ENCODE measurements around the gene RPS6KC1.
"Not testable (repeated sequence)": the region's sequence is repeated elsewhere in the genome, so short reads cannot be mapped to it uniquely, and the experiment has no call there.

RPS6KC1 gene

GRCh38 chr1:213131851-213132655, 81.0 kb downstream of the RPS6KC1 start:
- Histone ChIP-seq H3K36me3 (ENCODE audit: insufficient read depth, low read length) (no peaks in the 10 kb centered on the region), H3K27me3 (ENCODE audit: insufficient read depth, low read length) (no peaks in the 10 kb centered on the region), H3K4me1 (ENCODE audit: insufficient read depth, low read length) (peaks cover 13% of the 10 kb centered on the region), H3K4me3 (ENCODE audit: low read length) (no peak overlapping the region), H3K27ac (ENCODE audit: low read depth, low read length) (no peak overlapping the region), H3K9me3 (ENCODE audit: insufficient read depth, low read depth, low read length) (no peaks in the 10 kb centered on the region), H3K9ac (ENCODE audit: low read depth, low read length) (no peak overlapping the region)

DNA sequence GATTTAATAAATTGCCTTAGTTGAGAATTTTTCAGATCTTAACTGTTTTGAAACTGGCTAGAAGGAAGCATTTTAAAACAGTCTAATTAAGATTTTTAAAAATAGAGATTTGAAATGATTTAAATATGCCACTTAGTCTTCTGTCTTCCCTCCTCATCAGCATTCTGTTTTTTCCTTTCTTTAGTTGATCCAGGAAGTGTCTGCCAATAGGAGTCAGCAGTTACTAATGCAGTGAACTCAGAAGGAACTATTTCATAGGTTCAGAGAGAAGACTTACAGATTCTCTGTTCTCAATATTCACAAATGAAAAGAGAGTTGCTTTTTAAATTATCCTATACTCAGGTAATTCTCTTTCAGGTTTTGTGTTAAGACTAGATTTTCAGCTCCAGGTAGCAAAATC, 84.5 kb downstream of the RPS6KC1 start:
- H3K4me3 ChIP-seq (ENCODE audit: low read length) = no peak overlapping the region
- H3K36me3 ChIP-seq (ENCODE audit: insufficient read depth, low read length) = no peaks in the 10 kb centered on the region
- peaks cover 5% of the 10 kb centered on the region; the same call in 1 of the 2 replicates for H3K9me3 ChIP-seq (ENCODE audit: insufficient read depth, low read depth, low read length)
- H3K27me3 ChIP-seq (ENCODE audit: insufficient read depth, low read length) = no peaks in the 10 kb centered on the region
- H3K4me1 ChIP-seq (ENCODE audit: insufficient read depth, low read length) = peaks cover 13% of the 10 kb centered on the region
- H3K9ac ChIP-seq (ENCODE audit: low read depth, low read length) = no peak overlapping the region
- H3K27ac ChIP-seq (ENCODE audit: low read depth, low read length) = no peak overlapping the region

DNA sequence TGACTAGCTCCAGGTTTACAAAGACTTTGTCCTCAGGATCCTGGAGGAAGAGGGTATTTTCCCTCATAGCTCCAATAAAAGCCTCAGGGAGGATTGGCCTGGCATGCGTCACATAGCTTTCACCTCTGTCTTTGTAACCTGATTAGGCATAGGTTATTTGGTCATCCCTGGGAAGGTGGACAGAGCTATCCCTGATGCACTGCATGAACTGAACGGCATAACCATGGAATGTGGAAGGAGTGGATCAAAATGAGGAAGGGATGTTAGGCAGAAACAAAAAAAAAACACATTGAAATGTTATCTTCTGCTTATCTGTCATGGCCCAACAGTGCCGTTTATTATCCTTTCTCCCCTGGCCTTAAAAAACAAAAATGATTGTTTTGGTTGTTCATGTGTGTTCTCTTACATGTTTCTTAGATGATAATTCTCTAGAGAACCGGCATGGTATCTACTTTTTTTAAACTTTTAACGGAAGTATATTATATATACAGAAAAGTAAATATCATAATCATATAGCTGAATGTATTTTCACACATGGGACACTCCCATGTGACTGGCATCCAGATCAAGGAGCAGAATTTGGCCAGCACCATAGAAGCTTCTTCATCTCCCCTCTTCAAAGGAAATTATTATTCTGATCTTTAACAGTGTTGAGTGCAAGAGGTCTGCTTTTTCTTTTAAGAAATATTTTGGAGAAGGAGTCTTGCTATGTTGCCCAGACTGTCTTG, 85.3 kb downstream of the RPS6KC1 start:
- Histone ChIP-seq H3K36me3 (ENCODE audit: insufficient read depth, low read length) (no peaks in the 10 kb centered on the region), H3K4me3 (ENCODE audit: low read length) (no peak overlapping the region), H3K27ac (ENCODE audit: low read depth, low read length) (no peak overlapping the region), H3K9ac (ENCODE audit: low read depth, low read length) (no peak overlapping the region), H3K27me3 (ENCODE audit: insufficient read depth, low read length) (no peaks in the 10 kb centered on the region), H3K9me3 (ENCODE audit: insufficient read depth, low read depth, low read length) (peaks cover 5% of the 10 kb centered on the region; the same call in 1 of the 2 replicates), H3K4me1 (ENCODE audit: insufficient read depth, low read length) (peaks cover 13% of the 10 kb centered on the region)
- 81% methylated on average over 3 of the region's 5 CpGs for WGBS

DNA sequence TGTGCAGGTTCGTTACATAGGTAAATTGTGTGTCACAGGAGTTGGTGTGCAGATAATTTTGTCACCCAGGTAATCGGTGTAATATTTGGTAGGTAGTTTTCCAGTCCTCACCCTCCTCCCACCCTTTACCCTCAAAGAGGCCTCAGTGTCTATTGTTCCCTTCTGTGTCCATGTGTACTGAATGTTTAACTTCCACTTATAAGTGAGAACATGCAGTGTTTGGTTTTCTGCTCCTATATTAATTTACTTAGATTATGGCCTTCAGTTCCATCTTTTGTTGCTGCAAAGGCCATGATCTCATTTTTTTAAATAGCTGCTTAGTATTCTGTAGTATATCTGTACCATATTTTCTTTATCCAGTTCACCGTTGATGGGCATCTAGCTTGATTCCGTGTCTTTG, 87.3 kb downstream of the RPS6KC1 start:
- no peak overlapping the region for H3K9ac ChIP-seq (ENCODE audit: low read depth, low read length)
- H3K9me3 ChIP-seq (ENCODE audit: insufficient read depth, low read depth, low read length) = peaks cover 5% of the 10 kb centered on the region; the same call in 1 of the 2 replicates
- 95% methylated on average over 3 of the region's 4 CpGs for WGBS
- no peak overlapping the region for H3K4me3 ChIP-seq (ENCODE audit: low read length)
- no peaks in the 10 kb centered on the region for H3K36me3 ChIP-seq (ENCODE audit: insufficient read depth, low read length)
- H3K27ac ChIP-seq (ENCODE audit: low read depth, low read length) = no peak overlapping the region
- peaks cover 13% of the 10 kb centered on the region for H3K4me1 ChIP-seq (ENCODE audit: insufficient read depth, low read length)
- no peaks in the 10 kb centered on the region for H3K27me3 ChIP-seq (ENCODE audit: insufficient read depth, low read length)

DNA sequence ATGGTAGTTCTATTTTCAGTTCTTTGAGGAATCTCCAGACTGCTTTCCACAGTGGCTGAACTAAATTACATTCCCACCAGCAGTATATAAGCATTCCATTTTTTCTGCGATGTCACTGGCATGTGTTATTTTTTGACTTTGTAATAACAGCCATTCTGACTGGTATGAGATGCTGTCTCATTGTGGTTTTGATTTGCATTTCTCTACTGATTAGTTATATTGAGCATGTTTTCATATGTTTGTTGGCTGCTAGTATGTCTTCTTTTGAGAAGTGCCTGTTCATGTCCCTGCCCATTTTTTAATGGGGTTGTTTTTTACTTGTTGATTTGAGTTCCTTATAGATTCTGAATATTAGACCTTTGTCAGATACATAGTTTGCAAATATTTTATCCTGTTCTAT, 87.9 kb downstream of the RPS6KC1 start:
- H3K36me3 ChIP-seq (ENCODE audit: insufficient read depth, low read length) = no peaks in the 10 kb centered on the region
- H3K9me3 ChIP-seq (ENCODE audit: insufficient read depth, low read depth, low read length) = peaks cover 5% of the 10 kb centered on the region; the same call in 1 of the 2 replicates
- H3K27me3 ChIP-seq (ENCODE audit: insufficient read depth, low read length) = no peaks in the 10 kb centered on the region
- 83% methylated on average over 1 of the region's 1 CpG for WGBS
- no peak overlapping the region for H3K4me3 ChIP-seq (ENCODE audit: low read length)
- H3K9ac ChIP-seq (ENCODE audit: low read depth, low read length) = no peak overlapping the region
- H3K4me1 ChIP-seq (ENCODE audit: insufficient read depth, low read length) = peaks cover 13% of the 10 kb centered on the region
- H3K27ac ChIP-seq (ENCODE audit: low read depth, low read length) = no peak overlapping the region

- no peak overlapping the region for H3K27ac ChIP-seq (ENCODE audit: low read depth, low read length)
These were observed 97.9 kb downstream of the RPS6KC1 start for GRCh38 chr1:213148905-213149304.

DNA sequence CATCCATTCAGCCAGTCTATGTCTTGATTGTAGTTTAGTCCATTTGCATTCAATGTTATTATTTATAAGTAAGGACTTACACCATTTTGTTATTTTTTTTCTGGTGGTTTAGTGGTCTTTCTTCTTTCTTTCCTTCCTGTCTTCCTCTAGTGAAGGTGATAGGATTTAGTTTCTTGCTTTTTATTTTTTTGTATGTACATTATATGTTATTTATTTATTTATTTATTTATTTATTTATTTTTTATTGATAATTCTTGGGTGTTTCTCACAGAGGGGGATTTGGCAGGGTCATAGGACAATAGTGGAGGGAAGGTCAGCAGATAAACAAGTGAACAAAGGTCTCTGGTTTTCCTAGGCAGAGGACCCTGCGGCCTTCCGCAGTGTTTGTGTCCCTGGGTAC, 99.0 kb downstream of the RPS6KC1 start:
- not testable (repeated sequence) for H3K27ac ChIP-seq (ENCODE audit: low read depth, low read length); H3K36me3 ChIP-seq (ENCODE audit: insufficient read depth, low read length); H3K27me3 ChIP-seq (ENCODE audit: insufficient read depth, low read length); H3K4me1 ChIP-seq (ENCODE audit: insufficient read depth, low read length); H3K4me3 ChIP-seq (ENCODE audit: low read length); H3K9ac ChIP-seq (ENCODE audit: low read depth, low read length)
- WGBS = no CpG with 5 or more reads among the region's 2 CpGs
- peaks cover 13% of the 10 kb centered on the region for H3K9me3 ChIP-seq (ENCODE audit: insufficient read depth, low read depth, low read length)

More at GRCh38 chr1:213148905-213149304, 97.9 kb downstream of the RPS6KC1 start:
- Histone ChIP-seq H3K9ac (ENCODE audit: low read depth, low read length) (no peak overlapping the region), H3K4me3 (ENCODE audit: low read length) (no peak overlapping the region), H3K9me3 (ENCODE audit: insufficient read depth, low read depth, low read length) (peaks cover 13% of the 10 kb centered on the region), H3K27me3 (ENCODE audit: insufficient read depth, low read length) (no peaks in the 10 kb centered on the region), H3K36me3 (ENCODE audit: insufficient read depth, low read length) (no peaks in the 10 kb centered on the region), H3K4me1 (ENCODE audit: insufficient read depth, low read length) (no peaks in the 10 kb centered on the region)
- 100% methylated on average over 1 of the region's 2 CpGs for WGBS

- Histone ChIP-seq H3K4me3 (ENCODE audit: low read length) (no peak overlapping the region), H3K4me1 (ENCODE audit: insufficient read depth, low read length) (no peaks in the 10 kb centered on the region), H3K36me3 (ENCODE audit: insufficient read depth, low read length) (no peaks in the 10 kb centered on the region), H3K27ac (ENCODE audit: low read depth, low read length) (no peak overlapping the region), H3K9ac (ENCODE audit: low read depth, low read length) (no peak overlapping the region), H3K27me3 (ENCODE audit: insufficient read depth, low read length) (no peaks in the 10 kb centered on the region), H3K9me3 (ENCODE audit: insufficient read depth, low read depth, low read length) (peaks cover 12% of the 10 kb centered on the region)
- WGBS = 90% methylated on average over 3 of the region's 3 CpGs
These were observed 103.1 kb downstream of the RPS6KC1 start for GRCh38 chr1:213154056-213154685.

GRCh38 chr1:213159376-213159775, 108.3 kb downstream of the RPS6KC1 start:
- 96% methylated on average over 4 of the region's 5 CpGs for WGBS
- no peaks in the 10 kb centered on the region for H3K27me3 ChIP-seq (ENCODE audit: insufficient read depth, low read length)
- H3K9me3 ChIP-seq (ENCODE audit: insufficient read depth, low read depth, low read length) = no peaks in the 10 kb centered on the region
- no peak overlapping the region for H3K4me3 ChIP-seq (ENCODE audit: low read length)
- H3K9ac ChIP-seq (ENCODE audit: low read depth, low read length) = no peak overlapping the region
- no peaks in the 10 kb centered on the region; the same call in 1 of the 2 replicates for H3K36me3 ChIP-seq (ENCODE audit: insufficient read depth, low read length)
- no peak overlapping the region for H3K27ac ChIP-seq (ENCODE audit: low read depth, low read length)
- H3K4me1 ChIP-seq (ENCODE audit: insufficient read depth, low read length) = no peaks in the 10 kb centered on the region

DNA sequence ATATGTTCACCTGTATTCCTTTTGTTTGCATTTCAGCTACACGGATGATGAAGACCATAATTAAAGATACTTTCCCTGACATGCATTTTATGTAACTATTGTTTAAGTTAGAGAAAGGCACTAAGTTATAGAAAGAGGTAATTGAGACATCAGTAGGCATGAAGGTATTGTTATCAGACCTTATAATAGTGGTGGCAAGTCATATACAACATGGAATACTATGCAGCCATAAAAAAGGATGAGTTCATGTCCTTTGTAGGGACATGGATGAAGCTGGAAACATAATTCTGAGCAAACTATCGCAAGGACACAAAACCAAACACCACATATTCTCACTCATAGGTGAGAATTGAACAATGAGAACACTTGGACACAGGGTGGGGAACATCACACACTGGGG, 109.4 kb downstream of the RPS6KC1 start:
- H3K4me1 ChIP-seq (ENCODE audit: insufficient read depth, low read length); H3K4me3 ChIP-seq (ENCODE audit: low read length); H3K9ac ChIP-seq (ENCODE audit: low read depth, low read length); H3K27me3 ChIP-seq (ENCODE audit: insufficient read depth, low read length); H3K36me3 ChIP-seq (ENCODE audit: insufficient read depth, low read length); H3K27ac ChIP-seq (ENCODE audit: low read depth, low read length); H3K9me3 ChIP-seq (ENCODE audit: insufficient read depth, low read depth, low read length): not testable (repeated sequence)
- WGBS = 100% methylated on average over 1 of the region's 2 CpGs

DNA sequence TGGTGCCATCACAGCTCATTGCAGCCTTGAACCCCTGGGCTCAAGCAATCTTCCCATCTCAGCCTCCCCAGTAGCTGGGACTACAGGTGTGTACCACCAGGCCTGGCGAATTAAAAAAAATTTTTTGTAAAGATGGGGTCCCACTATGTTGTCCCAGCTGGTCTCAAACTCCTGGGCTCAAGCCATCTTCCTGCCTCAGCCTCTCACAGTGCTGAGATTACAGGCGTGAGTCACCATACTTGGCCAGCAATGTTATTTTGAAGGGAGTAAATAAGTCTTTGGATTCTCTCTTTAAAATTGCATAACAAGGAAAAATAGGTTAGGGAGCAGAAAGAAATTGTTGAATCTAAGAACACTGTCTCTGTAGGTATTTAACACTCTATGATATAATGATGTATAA, 111.3 kb downstream of the RPS6KC1 start:
- H3K9ac ChIP-seq (ENCODE audit: low read depth, low read length) = no peak overlapping the region
- H3K9me3 ChIP-seq (ENCODE audit: insufficient read depth, low read depth, low read length) = no peaks in the 10 kb centered on the region
- no peaks in the 10 kb centered on the region for H3K27me3 ChIP-seq (ENCODE audit: insufficient read depth, low read length)
- H3K27ac ChIP-seq (ENCODE audit: low read depth, low read length) = no peak overlapping the region
- H3K36me3 ChIP-seq (ENCODE audit: insufficient read depth, low read length) = no peaks in the 10 kb centered on the region; the same call in 1 of the 2 replicates
- H3K4me1 ChIP-seq (ENCODE audit: insufficient read depth, low read length) = no peaks in the 10 kb centered on the region
- H3K4me3 ChIP-seq (ENCODE audit: low read length) = no peak overlapping the region
- WGBS = 96% methylated on average over 2 of the region's 2 CpGs
